Loucy (cell line): ENCODE data around the gene TXLNG.

Source experiments
- H2AFZ ChIP-seq: fragments of 200-600 bp; sonication (generic); 2 replicates; pipeline ENCODE4 v1.6.0; 2016; ENCODE audit warnings: antibody characterized with exemption, mild to moderate bottlenecking, low read length, moderate library complexity
- H3F3A ChIP-seq: fragments of 200-600 bp; 2 replicates; pipeline ENCODE4 v1.6.0; 2016; ENCODE audit warnings: antibody characterized with exemption, low read depth, mild to moderate bottlenecking
- H3K27me3 ChIP-seq: fragments of 200-600 bp; sonication (generic); 2 replicates; pipeline ENCODE4 v1.6.1; 2014; ENCODE audit warnings: low read length, mild to moderate bottlenecking; ENCODE audit not compliant: insufficient read depth, poor library complexity, severe bottlenecking
- H3K36me3 ChIP-seq: fragments of 200-600 bp; sonication (generic); 2 replicates; pipeline ENCODE4 v1.6.1; 2016; ENCODE audit warnings: low read length; ENCODE audit not compliant: insufficient read depth
- H3K4me1 ChIP-seq: fragments of 200-600 bp; sonication (generic); 2 replicates; pipeline ENCODE4 v1.5.1; 2014; ENCODE audit warnings: low read length, mild to moderate bottlenecking; ENCODE audit not compliant: insufficient read depth, poor library complexity, severe bottlenecking
- H3K4me2 ChIP-seq: fragments of 200-600 bp; sonication (generic); 2 replicates; pipeline ENCODE4 v1.6.0; 2014; ENCODE audit warnings: antibody characterized with exemption, low read length, low read depth, mild to moderate bottlenecking; ENCODE audit not compliant: poor library complexity, severe bottlenecking
- H3K4me3 ChIP-seq: fragments of 200-600 bp; sonication (generic); 2 replicates; pipeline ENCODE4 v1.5.1; 2014; ENCODE audit warnings: low read length, mild to moderate bottlenecking, mixed read lengths; ENCODE audit not compliant: poor library complexity, severe bottlenecking
- H3K79me2 ChIP-seq: fragments of 200-600 bp; sonication (generic); 2 replicates; pipeline ENCODE4 v1.6.1; 2014; ENCODE audit warnings: low read length; ENCODE audit not compliant: insufficient read depth
- H3K9ac ChIP-seq: fragments of 200-600 bp; sonication (generic); 2 replicates; pipeline ENCODE4 v1.6.0; 2014; ENCODE audit warnings: mild to moderate bottlenecking, low read depth, low read length, moderate library complexity; ENCODE audit not compliant: poor library complexity, severe bottlenecking
- H3K9me2 ChIP-seq: fragments of 200-600 bp; sonication (generic); replicated peaks from 2 replicates; pipeline ENCODE4 v1.6.1; 2016; ENCODE audit warnings: low read depth, low read length, mixed read lengths
- H3K9me3 ChIP-seq: fragments of 200-600 bp; sonication (generic); 2 replicates; pipeline ENCODE4 v1.6.1; 2014; ENCODE audit warnings: mild to moderate bottlenecking, antibody characterized with exemption, low read length, low read depth; ENCODE audit not compliant: insufficient read depth
- H4K20me1 ChIP-seq: fragments of 200-600 bp; sonication (generic); 2 replicates; pipeline ENCODE4 v1.6.0; 2014; ENCODE audit warnings: antibody characterized with exemption, low read length, mild to moderate bottlenecking; ENCODE audit not compliant: insufficient read depth, poor library complexity, severe bottlenecking
- EZH2phosphoT487 ChIP-seq: fragments of 200-600 bp; IDR thresholded peaks from 2 replicates; pipeline ENCODE4 v1.6.1; 2018; ENCODE audit warnings: antibody characterized with exemption, mild to moderate bottlenecking, moderate library complexity, borderline replicate concordance
- TF ChIP-seq, protein P1 (sequence below): fragments of 200-600 bp; sonication (generic); conservative IDR thresholded peaks from 2 replicates; pipeline ENCODE4 v1.5.1; 2014; ENCODE audit warnings: mild to moderate bottlenecking, antibody characterized with exemption, low read length

Gene TXLNG

DNA sequence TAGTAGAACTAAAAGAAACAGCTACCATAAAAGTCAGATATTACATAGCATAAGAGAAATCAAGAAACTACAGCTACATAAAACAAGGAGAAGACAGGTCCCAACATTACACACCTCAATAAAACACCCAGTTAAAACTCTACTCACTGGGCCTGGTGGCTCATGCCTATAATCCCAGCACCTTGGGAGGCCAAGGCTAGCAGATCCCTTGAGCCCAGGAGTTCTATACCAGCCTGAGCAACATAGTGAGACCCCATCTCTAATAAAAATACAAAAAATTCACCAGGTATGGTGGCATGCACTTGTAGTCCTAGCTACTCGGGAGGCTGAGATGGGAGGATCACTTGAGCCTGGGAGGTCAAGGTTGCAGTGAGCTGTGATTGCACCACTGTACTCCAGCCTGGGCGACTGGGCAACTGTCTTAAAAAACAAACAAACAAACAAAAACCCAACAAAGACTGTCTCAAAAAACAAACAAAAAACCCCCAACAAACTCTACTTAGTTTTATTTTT, 15.2 kb upstream of the TXLNG start:
- H3K79me2 ChIP-seq: no peaks in the 10 kb centered on the region
- no peaks in the 10 kb centered on the region for H3K4me1 ChIP-seq
- no peaks in the 10 kb centered on the region for H3F3A ChIP-seq
- H3K9me2 ChIP-seq: no peaks in the 10 kb centered on the region
- H2AFZ ChIP-seq: no peak overlapping the region
- H3K4me2 ChIP-seq: no peak overlapping the region
- TF ChIP-seq EZH2phosphoT487: no peak
- no peaks in the 10 kb centered on the region for H3K36me3 ChIP-seq
- H3K27me3 ChIP-seq: no peaks in the 10 kb centered on the region
- H3K9me3 ChIP-seq: no peaks in the 10 kb centered on the region
- no peaks in the 10 kb centered on the region for H4K20me1 ChIP-seq
- no peak overlapping the region for H3K9ac ChIP-seq
- H3K4me3 ChIP-seq: no peak overlapping the region

DNA sequence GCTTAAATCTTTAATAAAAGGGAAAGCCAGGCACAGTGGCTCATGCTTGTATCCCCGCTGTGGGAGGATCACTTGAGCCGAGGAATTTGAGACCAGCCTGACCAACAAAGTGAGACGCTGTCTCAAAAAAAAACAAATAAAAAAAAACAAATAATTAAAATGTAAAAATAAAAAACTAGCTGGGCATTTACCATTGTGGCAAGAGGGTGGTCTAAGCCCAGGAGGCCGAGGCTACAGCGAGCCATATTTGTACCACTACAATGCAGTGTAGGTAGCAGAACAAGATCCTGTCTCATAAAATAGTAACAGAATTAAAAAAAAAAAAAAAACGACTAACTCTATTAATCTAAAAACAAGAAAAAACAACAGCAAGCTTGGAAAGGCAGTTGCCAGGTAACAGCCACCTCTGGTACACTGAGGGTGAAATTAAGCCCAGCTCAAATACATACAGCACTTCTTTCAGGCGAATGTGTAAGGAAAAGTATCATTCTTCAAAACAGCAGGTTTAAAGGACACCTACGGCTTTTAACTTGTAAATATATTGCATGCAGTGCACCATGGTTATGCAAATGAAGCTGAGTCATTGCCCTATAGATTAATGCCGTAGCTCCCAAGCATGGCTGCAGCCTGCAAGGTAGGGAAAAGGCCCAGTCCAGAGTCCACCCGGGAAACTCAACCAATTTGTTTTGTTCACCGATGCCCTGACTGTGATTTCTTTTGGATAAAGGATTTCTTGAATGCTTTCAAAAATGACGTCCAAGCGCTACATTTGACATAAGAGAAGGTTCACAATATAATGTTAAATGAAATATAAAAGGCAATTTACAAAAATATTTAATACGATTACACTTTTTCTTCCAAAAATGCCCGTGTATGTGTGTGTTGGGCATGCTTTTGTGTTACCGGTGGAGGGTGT, 14.5 kb upstream of the TXLNG start:
- no peaks in the 10 kb centered on the region for H3K9me3 ChIP-seq
- no peaks in the 10 kb centered on the region for H4K20me1 ChIP-seq
- H2AFZ ChIP-seq: no peak overlapping the region
- no peaks in the 10 kb centered on the region for H3K4me1 ChIP-seq
- H3K4me2 ChIP-seq: no peak overlapping the region
- no peaks in the 10 kb centered on the region for H3K9me2 ChIP-seq
- H3K27me3 ChIP-seq: no peaks in the 10 kb centered on the region
- no peaks in the 10 kb centered on the region for H3F3A ChIP-seq
- H3K9ac ChIP-seq: no peak overlapping the region
- H3K79me2 ChIP-seq: no peaks in the 10 kb centered on the region
- H3K36me3 ChIP-seq: no peaks in the 10 kb centered on the region
- TF ChIP-seq, protein P1, sequence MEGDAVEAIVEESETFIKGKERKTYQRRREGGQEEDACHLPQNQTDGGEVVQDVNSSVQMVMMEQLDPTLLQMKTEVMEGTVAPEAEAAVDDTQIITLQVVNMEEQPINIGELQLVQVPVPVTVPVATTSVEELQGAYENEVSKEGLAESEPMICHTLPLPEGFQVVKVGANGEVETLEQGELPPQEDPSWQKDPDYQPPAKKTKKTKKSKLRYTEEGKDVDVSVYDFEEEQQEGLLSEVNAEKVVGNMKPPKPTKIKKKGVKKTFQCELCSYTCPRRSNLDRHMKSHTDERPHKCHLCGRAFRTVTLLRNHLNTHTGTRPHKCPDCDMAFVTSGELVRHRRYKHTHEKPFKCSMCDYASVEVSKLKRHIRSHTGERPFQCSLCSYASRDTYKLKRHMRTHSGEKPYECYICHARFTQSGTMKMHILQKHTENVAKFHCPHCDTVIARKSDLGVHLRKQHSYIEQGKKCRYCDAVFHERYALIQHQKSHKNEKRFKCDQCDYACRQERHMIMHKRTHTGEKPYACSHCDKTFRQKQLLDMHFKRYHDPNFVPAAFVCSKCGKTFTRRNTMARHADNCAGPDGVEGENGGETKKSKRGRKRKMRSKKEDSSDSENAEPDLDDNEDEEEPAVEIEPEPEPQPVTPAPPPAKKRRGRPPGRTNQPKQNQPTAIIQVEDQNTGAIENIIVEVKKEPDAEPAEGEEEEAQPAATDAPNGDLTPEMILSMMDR: no peak
- TF ChIP-seq EZH2phosphoT487: no peak
- no peak overlapping the region for H3K4me3 ChIP-seq

DNA sequence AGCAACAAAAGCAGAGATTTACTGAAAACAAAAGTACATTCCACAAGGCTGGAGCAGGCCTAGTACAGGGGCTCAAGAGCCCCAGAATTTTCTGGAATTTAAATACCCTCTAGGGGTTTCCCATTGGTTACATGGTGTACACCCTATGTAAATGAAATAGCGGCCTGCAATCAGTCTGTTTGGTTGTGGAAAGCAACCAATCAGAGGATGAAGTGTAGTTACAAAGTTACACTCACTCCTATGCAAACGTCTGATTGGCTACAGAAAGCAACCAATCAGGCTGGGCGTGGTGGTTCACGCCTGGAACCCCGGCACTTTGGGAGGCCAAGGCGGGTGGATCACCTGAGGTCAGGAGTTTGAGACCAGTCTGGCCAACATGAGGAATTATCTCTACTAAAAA, 13.8 kb upstream of the TXLNG start:
- TF ChIP-seq EZH2phosphoT487: no peak
- H3K4me2 ChIP-seq: no peak overlapping the region
- H3F3A ChIP-seq: no peaks in the 10 kb centered on the region
- no peaks in the 10 kb centered on the region for H3K4me1 ChIP-seq
- H2AFZ ChIP-seq: no peak overlapping the region
- no peak overlapping the region for H3K9ac ChIP-seq
- H3K27me3 ChIP-seq: no peaks in the 10 kb centered on the region
- no peak overlapping the region for H3K4me3 ChIP-seq
- no peaks in the 10 kb centered on the region for H3K79me2 ChIP-seq
- no peaks in the 10 kb centered on the region for H3K9me3 ChIP-seq
- no peaks in the 10 kb centered on the region for H4K20me1 ChIP-seq
- H3K36me3 ChIP-seq: no peaks in the 10 kb centered on the region
- H3K9me2 ChIP-seq: no peaks in the 10 kb centered on the region

DNA sequence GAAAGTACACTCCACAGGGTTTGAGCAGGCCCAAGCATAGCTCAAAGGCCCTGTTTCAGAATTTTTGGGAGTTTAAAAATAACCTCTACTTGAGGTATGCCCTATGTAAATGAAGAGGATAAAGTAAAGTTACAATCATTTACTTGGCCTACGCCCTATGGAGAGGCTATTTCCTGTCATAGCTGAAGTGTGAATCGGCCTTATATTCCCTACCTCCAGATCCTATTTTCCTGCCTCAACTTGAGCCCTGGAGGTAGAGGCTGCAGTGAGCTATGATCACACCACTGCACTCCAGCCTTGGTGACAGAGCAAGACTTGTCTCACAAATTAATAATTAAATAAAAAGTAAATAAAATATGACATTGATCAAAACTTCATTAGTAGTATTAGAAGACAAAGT, 11.5 kb upstream of the TXLNG start:
- H4K20me1 ChIP-seq: no peaks in the 10 kb centered on the region
- no peaks in the 10 kb centered on the region for H3K9me3 ChIP-seq
- H3K79me2 ChIP-seq: no peaks in the 10 kb centered on the region
- H3K9me2 ChIP-seq: no peaks in the 10 kb centered on the region
- H3K27me3 ChIP-seq: no peaks in the 10 kb centered on the region
- H3K4me2 ChIP-seq: no peak overlapping the region
- H2AFZ ChIP-seq: no peak overlapping the region
- H3K4me3 ChIP-seq: no peak overlapping the region
- no peak overlapping the region for H3K9ac ChIP-seq
- no peaks in the 10 kb centered on the region for H3K36me3 ChIP-seq
- H3F3A ChIP-seq: no peaks in the 10 kb centered on the region
- H3K4me1 ChIP-seq: no peaks in the 10 kb centered on the region
- no peak for TF ChIP-seq EZH2phosphoT487
- TF ChIP-seq, protein P1: no peak
